HG03064 (cell line): ENCODE data around the gene FAAP20.
A peak's percentile ranks its signal among the peaks of the same experiment; 100 is the strongest.

Experiments used
- ATAC-seq: cut with Tn5 transposase; IDR thresholded peaks from one replicate; pipeline ENCODE4 v1.9.1; 2021; ENCODE audit warnings: low read depth; ENCODE audit not compliant: unreplicated experiment

FAAP20 gene

GRCh38 chr1:2212532-2213491 is 18.2 kb upstream of the FAAP20 start:
- ATAC-seq = no peak

- no peak for ATAC-seq
These were observed 17.6 kb upstream of the FAAP20 start for GRCh38 chr1:2212274-2212531.

GRCh38 chr1:2210786-2211185 is 16.2 kb upstream of the FAAP20 start:
- ATAC-seq = no peak

GRCh38 chr1:2210084-2210653 is 15.6 kb upstream of the FAAP20 start:
- ATAC-seq = no peak

- ATAC-seq = no peak
These were observed 15.0 kb upstream of the FAAP20 start for GRCh38 chr1:2209400-2210083.

GRCh38 chr1:2208309-2209239 is 14.0 kb upstream of the FAAP20 start:
- no peak for ATAC-seq

GRCh38 chr1:2206813-2207487 is 12.4 kb upstream of the FAAP20 start:
- no peak for ATAC-seq

- ATAC-seq = peak; percentile 52
These were observed 10.8 kb upstream of the FAAP20 start for GRCh38 chr1:2205191-2205952.

- ATAC-seq = no peak
These were observed 10.0 kb upstream of the FAAP20 start for GRCh38 chr1:2204415-2205190.

GRCh38 chr1:2203671-2204414 is 9.3 kb upstream of the FAAP20 start:
- ATAC-seq = no peak

- ATAC-seq = no peak
These were observed 8.4 kb upstream of the FAAP20 start for GRCh38 chr1:2202843-2203601.

GRCh38 chr1:2202008-2202575 is 7.5 kb upstream of the FAAP20 start:
- ATAC-seq = no peak

GRCh38 chr1:2201062-2201461 is 6.5 kb upstream of the FAAP20 start:
- ATAC-seq = no peak

GRCh38 chr1:2200308-2200943 is 5.9 kb upstream of the FAAP20 start:
- ATAC-seq = no peak

- no peak for ATAC-seq
These were observed 4.7 kb upstream of the FAAP20 start for GRCh38 chr1:2199042-2199810.

GRCh38 chr1:2198571-2198970 is 4.0 kb upstream of the FAAP20 start:
- ATAC-seq = no peak
